ENCODE results near the gene CS.

The CS gene

DNA sequence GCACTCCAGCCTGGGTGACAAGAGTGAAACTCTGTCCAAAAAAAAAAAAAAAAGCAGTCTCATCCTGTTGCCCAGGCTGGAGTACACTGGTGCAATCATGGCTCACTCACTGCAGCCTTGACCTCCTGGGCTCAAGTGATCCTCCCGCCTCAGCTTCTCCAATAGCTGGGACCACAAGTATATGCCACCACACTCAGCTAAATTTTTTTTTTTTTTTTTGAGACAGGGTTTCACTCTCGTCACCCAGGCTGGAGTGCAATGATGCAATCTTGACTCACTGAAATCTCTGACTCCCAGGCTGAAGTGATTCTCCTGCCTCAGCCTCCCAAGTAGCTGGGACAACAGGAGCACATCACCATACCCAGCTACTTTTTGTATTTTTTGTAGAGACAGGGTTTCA, 20.9 kb upstream of the CS start:
- Histone ChIP-seq H3K4me1 (ENCODE audit: control insufficient read depth, insufficient read depth, low read length) (no peaks in the 10 kb centered on the region), H3K27me3 (ENCODE audit: control insufficient read depth, insufficient read depth, low read length) (no peaks in the 10 kb centered on the region), H3K36me3 (ENCODE audit: control insufficient read depth, insufficient read depth, low read length) (0 out of 2 replicates have a peak, but pooled peaks cover 4% of the 10 kb centered on the region), H3K4me3 (ENCODE audit: low read length) (no peak overlapping the region), H3K9me3 (ENCODE audit: control insufficient read depth, insufficient read depth, low read length) (no peaks in the 10 kb centered on the region), H3K27ac (ENCODE audit: low read length) (no peak overlapping the region)
- no CpG with 5 or more reads among the region's 2 CpGs for WGBS (ENCODE audit: insufficient coverage, insufficient read length)
- no peak for DNase-seq (ENCODE audit: low read depth, low spot score)

DNA sequence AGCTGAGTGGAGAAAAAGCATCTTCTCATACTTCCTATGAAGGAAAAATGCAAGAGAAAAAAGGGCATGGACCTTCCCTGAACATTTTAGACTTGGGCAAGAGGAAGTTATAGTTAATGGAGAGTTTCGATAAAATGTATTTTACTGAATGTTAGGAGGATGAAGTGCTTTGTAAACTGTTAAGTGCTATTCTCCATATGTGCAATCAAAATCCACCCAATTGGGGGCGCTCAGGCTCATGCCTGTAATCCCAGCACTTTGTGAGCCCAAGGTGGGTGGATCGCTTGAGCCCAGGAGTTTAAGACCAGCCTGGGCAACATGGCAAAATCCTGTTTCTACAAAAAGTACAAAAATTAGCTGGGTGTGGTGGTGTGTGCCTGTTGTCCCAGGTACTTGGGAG, 17.5 kb upstream of the CS start:
- H3K9me3 ChIP-seq (ENCODE audit: control insufficient read depth, insufficient read depth, low read length) = no peaks in the 10 kb centered on the region
- no peaks in the 10 kb centered on the region for H3K4me1 ChIP-seq (ENCODE audit: control insufficient read depth, insufficient read depth, low read length)
- H3K27me3 ChIP-seq (ENCODE audit: control insufficient read depth, insufficient read depth, low read length) = no peaks in the 10 kb centered on the region
- no peak overlapping the region for H3K4me3 ChIP-seq (ENCODE audit: low read length)
- 100% methylated on average over 1 of the region's 3 CpGs for WGBS (ENCODE audit: insufficient coverage, insufficient read length)
- no peak for DNase-seq (ENCODE audit: low read depth, low spot score)
- peaks cover 5% of the 10 kb centered on the region; the same call in 1 of the 2 replicates for H3K36me3 ChIP-seq (ENCODE audit: control insufficient read depth, insufficient read depth, low read length)
- H3K27ac ChIP-seq (ENCODE audit: low read length) = no peak overlapping the region

DNA sequence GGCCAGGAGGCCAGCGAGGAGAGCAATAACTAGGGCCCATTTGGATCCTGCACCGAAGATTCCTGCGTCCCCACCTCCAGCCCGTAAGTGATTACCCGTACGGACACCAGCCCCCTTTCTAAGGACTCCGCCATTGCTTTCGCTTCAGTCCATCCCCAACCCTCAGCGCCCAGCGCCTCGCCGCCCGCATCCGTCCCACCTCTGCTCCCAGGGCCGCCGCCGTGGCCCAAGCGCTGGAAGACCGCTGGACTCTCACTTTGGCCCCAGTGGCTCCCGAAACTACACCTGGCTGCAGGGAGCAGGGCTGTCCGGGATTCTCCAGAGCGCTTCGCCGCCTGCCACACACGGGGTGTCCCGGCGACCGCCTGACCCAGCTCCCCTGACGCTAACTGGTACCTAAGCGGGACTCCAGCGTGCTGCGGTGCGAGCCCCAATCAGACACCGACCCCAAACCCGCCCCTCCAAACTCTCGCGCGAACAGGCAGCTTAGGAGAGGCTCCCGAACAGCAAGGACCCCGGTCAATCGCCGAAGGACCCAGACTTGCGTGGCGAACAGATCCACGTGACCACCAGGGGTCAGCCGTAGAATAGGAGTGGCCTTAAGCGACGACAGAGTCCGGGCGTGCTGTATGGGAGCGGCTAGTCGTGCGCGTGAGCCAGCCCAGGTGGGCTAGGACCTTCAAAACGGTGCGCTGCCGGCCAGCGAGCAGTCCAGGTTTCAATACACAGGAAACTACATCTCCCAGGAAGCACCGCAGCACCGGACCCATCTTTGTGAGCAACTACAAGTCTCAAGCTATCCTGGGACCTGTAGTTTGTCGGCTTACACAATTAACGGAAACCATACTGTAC, 15.7 kb upstream of the CS start, which contains the start of gene CNPY2:
CNPY2 (minus strand) TSS at position 367 of the 852 bp plus-strand sequence. CDS start 771 bp downstream, outside the sequence.
- Histone ChIP-seq H3K4me3 (ENCODE audit: low read length) (peak within 1 kb of the TSS; percentile 80), H3K27me3 (ENCODE audit: control insufficient read depth, insufficient read depth, low read length) (no peaks in the 10 kb centered on the region), H3K27ac (ENCODE audit: low read length) (no peak within 1 kb of the TSS), H3K36me3 (ENCODE audit: control insufficient read depth, insufficient read depth, low read length) (peaks cover 8% of the 10 kb centered on the region; the same call in 1 of the 2 replicates), H3K4me1 (ENCODE audit: control insufficient read depth, insufficient read depth, low read length) (no peaks in the 10 kb centered on the region), H3K9me3 (ENCODE audit: control insufficient read depth, insufficient read depth, low read length) (no peaks in the 10 kb centered on the region)
- peak; percentile 92 for DNase-seq (ENCODE audit: low read depth, low spot score)
- WGBS (ENCODE audit: insufficient coverage, insufficient read length) = no CpG with 5 or more reads among the region's 62 CpGs

DNA sequence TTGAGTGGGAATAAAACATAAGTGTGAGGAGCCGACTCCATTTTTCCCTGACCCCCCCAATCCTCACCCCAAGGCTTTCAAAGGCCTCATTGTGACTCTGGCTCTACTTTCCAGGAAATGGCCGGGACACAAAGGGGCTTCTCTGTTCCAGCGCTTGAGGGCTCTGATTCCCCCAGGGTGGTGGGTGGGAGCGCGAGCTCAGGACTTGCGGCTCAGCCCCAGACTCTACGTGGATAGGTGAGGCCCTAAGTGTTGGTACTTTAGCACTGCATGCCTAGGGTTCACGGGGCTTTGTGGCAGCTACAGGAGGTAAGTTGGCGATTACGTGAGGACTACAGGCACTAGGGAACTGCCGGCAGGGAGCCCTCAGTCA, 15.1 kb upstream of the CS start:
- Histone ChIP-seq H3K27ac (ENCODE audit: low read length) (no peak overlapping the region), H3K9me3 (ENCODE audit: control insufficient read depth, insufficient read depth, low read length) (no peaks in the 10 kb centered on the region), H3K36me3 (ENCODE audit: control insufficient read depth, insufficient read depth, low read length) (peaks cover 11% of the 10 kb centered on the region; the same call in 1 of the 2 replicates), H3K4me3 (ENCODE audit: low read length) (peak overlapping the region; percentile 80), H3K4me1 (ENCODE audit: control insufficient read depth, insufficient read depth, low read length) (no peaks in the 10 kb centered on the region), H3K27me3 (ENCODE audit: control insufficient read depth, insufficient read depth, low read length) (no peaks in the 10 kb centered on the region)
- WGBS (ENCODE audit: insufficient coverage, insufficient read length) = no CpG with 5 or more reads among the region's 11 CpGs
- no peak for DNase-seq (ENCODE audit: low read depth, low spot score)

DNA sequence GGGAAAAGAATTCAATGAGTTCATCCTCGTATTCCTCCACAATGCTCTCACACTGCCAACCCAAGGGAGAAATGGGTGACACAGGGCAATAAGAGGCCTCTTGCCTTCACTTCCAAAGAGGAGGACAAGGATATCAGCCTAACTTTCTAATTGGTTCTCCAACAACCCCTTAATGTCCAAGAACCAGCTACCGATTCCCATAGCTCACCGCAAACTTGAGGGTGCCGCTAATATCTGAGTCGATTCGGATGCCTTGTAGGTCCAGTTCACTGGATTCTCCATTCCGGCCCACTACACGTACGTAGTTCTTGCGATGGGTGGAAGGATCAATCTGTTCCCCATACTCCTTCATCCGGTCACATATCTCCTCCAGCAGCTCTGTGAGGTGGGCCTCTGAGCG, 10.9 kb upstream of the CS start:
- no peaks in the 10 kb centered on the region for H3K9me3 ChIP-seq (ENCODE audit: control insufficient read depth, insufficient read depth, low read length)
- H3K36me3 ChIP-seq (ENCODE audit: control insufficient read depth, insufficient read depth, low read length) = peaks cover 18% of the 10 kb centered on the region; the same call in 1 of the 2 replicates
- H3K4me3 ChIP-seq (ENCODE audit: low read length) = no peak overlapping the region
- H3K27ac ChIP-seq (ENCODE audit: low read length) = no peak overlapping the region
- no peak for DNase-seq (ENCODE audit: low read depth, low spot score)
- no peaks in the 10 kb centered on the region for H3K27me3 ChIP-seq (ENCODE audit: control insufficient read depth, insufficient read depth, low read length)
- no CpG with 5 or more reads among the region's 12 CpGs for WGBS (ENCODE audit: insufficient coverage, insufficient read length)
- H3K4me1 ChIP-seq (ENCODE audit: control insufficient read depth, insufficient read depth, low read length) = no peaks in the 10 kb centered on the region

DNA sequence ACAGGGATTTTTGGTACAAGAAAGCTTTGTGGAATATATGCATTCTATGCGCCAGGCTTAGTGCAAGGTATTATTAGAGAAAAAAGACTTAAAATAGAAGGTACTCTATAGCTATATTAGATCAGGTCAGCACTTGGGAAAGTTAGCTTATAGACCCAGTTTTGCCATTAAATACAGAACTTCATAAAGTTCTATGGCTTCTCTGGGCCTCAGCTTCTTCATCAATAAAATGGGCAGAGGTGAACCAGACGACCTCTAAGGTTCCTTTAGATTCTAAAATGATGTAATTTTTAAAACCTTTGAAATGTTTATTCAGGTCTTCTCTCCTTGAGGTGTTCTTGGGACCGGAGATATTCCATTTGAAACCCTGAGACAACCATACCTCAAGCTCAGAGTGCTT, 8.6 kb upstream of the CS start:
- DNase-seq (ENCODE audit: low read depth, low spot score) = no peak
- Histone ChIP-seq H3K36me3 (ENCODE audit: control insufficient read depth, insufficient read depth, low read length) (peaks cover 14% of the 10 kb centered on the region; the same call in 1 of the 2 replicates), H3K4me1 (ENCODE audit: control insufficient read depth, insufficient read depth, low read length) (no peaks in the 10 kb centered on the region), H3K27ac (ENCODE audit: low read length) (no peak overlapping the region), H3K27me3 (ENCODE audit: control insufficient read depth, insufficient read depth, low read length) (no peaks in the 10 kb centered on the region), H3K4me3 (ENCODE audit: low read length) (no peak overlapping the region), H3K9me3 (ENCODE audit: control insufficient read depth, insufficient read depth, low read length) (no peaks in the 10 kb centered on the region)
- WGBS (ENCODE audit: insufficient coverage, insufficient read length) = no CpG with 5 or more reads among the region's 3 CpGs

DNA sequence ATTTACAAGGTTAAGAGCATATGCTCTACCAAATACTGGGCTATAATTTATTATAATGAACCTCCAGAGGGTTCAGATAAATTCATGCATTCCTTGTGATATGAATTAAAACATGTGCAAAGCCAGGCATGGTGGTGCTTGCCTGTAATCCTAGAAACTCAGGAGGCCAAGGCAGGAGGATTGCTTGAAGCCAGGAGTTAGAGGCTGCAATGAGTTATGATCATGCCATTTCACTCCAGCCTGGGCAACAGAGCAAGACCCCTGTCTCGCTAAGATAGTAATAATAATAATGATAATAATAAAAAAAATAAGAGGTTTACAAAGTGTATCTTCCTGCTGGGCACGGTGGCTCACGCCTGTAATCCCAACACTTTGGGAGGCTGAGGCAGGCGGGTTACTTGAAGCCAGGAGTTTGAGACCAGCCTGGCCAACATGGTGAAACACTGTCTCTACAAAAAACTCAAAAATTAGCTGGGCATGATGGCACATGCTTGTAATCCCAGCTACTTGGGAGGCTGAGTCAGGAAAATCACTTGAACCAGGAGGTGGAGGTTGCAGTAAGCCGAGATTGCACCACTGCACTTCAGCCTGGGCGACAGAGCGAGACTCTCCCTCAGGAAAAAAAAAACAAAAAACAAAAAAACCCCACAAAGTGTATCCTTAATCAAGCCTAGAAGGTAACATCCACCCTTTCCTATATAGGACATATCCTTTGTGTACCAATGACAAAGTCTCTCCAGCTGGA, 7.3 kb upstream of the CS start:
- Histone ChIP-seq H3K4me1 (ENCODE audit: control insufficient read depth, insufficient read depth, low read length) (no peaks in the 10 kb centered on the region), H3K4me3 (ENCODE audit: low read length) (no peak overlapping the region), H3K9me3 (ENCODE audit: control insufficient read depth, insufficient read depth, low read length) (no peaks in the 10 kb centered on the region), H3K27me3 (ENCODE audit: control insufficient read depth, insufficient read depth, low read length) (no peaks in the 10 kb centered on the region), H3K27ac (ENCODE audit: low read length) (no peak overlapping the region), H3K36me3 (ENCODE audit: control insufficient read depth, insufficient read depth, low read length) (peaks cover 14% of the 10 kb centered on the region; the same call in 1 of the 2 replicates)
- no peak for DNase-seq (ENCODE audit: low read depth, low spot score)
- WGBS (ENCODE audit: insufficient coverage, insufficient read length) = no CpG with 5 or more reads among the region's 7 CpGs

DNA sequence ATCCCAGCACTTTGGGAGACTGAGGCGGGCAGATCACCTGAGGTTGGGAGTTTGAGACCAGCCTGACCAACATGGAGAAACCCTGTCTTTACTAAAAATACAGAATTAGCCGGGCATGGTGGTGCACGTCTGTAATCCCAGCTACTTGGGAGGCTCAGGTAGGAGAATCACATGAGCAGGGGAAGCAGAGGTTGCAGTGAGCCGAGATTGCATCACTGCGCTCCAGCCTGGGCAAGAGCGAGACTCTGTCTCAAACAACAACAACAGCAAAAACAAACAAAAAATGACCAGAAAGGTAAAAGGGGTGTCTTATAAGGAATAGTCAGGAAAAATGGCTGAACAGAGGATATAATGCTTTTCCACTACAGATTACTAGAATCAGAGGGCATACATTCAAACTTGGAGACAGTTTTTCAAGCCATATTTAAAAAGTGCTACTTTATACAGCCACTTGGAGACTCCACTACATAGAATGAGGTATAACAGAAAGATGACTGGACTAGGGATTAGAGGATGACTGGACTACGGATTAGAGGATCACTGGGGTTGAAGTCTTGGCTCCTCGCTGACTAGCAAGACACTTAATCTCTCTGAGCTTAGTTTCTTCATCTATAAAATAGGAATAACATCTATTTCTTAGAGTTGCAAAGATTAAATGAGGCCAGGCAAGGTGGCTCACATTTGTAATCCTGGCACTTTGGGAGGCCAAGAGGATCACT, 4.9 kb upstream of the CS start:
- H3K9me3 ChIP-seq (ENCODE audit: control insufficient read depth, insufficient read depth, low read length) = no peaks in the 10 kb centered on the region
- WGBS (ENCODE audit: insufficient coverage, insufficient read length) = no CpG with 5 or more reads among the region's 8 CpGs
- no peak for DNase-seq (ENCODE audit: low read depth, low spot score)
- no peaks in the 10 kb centered on the region for H3K27me3 ChIP-seq (ENCODE audit: control insufficient read depth, insufficient read depth, low read length)
- H3K4me3 ChIP-seq (ENCODE audit: low read length) = no peak overlapping the region
- 0 out of 2 replicates have a peak, but pooled peaks cover 2% of the 10 kb centered on the region for H3K4me1 ChIP-seq (ENCODE audit: control insufficient read depth, insufficient read depth, low read length)
- no peak overlapping the region for H3K27ac ChIP-seq (ENCODE audit: low read length)
- H3K36me3 ChIP-seq (ENCODE audit: control insufficient read depth, insufficient read depth, low read length) = peaks cover 11% of the 10 kb centered on the region; the same call in 1 of the 2 replicates

DNA sequence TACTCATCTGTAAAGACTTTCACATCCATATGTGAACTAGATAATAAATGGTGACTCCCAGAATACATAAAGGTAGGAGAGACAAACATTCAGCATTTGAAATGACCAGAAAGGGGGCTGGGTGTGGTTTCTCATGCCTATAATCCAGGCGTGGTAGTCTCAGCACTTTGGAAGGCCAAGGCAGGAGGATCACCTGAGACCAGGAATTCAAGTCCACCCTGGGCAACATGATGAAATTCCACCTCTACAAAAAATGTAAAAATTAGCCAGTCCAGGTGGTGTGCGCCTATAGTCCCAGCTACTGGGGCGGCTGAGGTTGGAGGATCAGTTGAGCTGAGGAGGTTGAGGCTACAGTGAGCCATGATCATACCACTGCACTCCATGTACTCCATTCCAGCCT, 4.1 kb upstream of the CS start:
- no CpG with 5 or more reads among the region's 3 CpGs for WGBS (ENCODE audit: insufficient coverage, insufficient read length)
- no peak for DNase-seq (ENCODE audit: low read depth, low spot score)
- H3K4me3 ChIP-seq (ENCODE audit: low read length) = no peak overlapping the region
- H3K4me1 ChIP-seq (ENCODE audit: control insufficient read depth, insufficient read depth, low read length) = 0 out of 2 replicates have a peak, but pooled peaks cover 2% of the 10 kb centered on the region
- no peak overlapping the region for H3K27ac ChIP-seq (ENCODE audit: low read length)
- H3K36me3 ChIP-seq (ENCODE audit: control insufficient read depth, insufficient read depth, low read length) = peaks cover 8% of the 10 kb centered on the region; the same call in 1 of the 2 replicates
- no peaks in the 10 kb centered on the region for H3K9me3 ChIP-seq (ENCODE audit: control insufficient read depth, insufficient read depth, low read length)
- no peaks in the 10 kb centered on the region for H3K27me3 ChIP-seq (ENCODE audit: control insufficient read depth, insufficient read depth, low read length)
